Kidney (tissue), 14 donors: Measurements from ENCODE around the gene ANXA8. TPM values are rescaled to one million over a fixed set of nuclear protein-coding genes. Genes with fewer than 3 reads are reported as not detected.

Experiments
- DNase-seq, 5 donors: peaks; one replicate each; pipeline ENCODE4 v3.0.0-alpha.2; 2013 to 2020
- FAIRE-seq: peaks from 2 replicates; lab custom pipeline; 2012; peaks lifted over from hg19 to GRCh38; lab: Jason Lieb, UNC
- H3K27ac ChIP-seq, 2 donors: one replicate each; pipeline ENCODE4 v1.7.0; 2013; ENCODE audit warnings: low read depth in 2 of 2, low read length in 2 of 2, inconsistent platforms in 1 of 2
- H3K27me3 ChIP-seq: one replicate; pipeline ENCODE4 v1.7.1; 2013; ENCODE audit warnings: low read length, inconsistent platforms; ENCODE audit not compliant: control insufficient read depth, insufficient read depth
- H3K36me3 ChIP-seq, 3 donors: one replicate each; pipeline versions ENCODE4 v1.7.0 to v1.7.1; 2013; ENCODE audit warnings: low read length in 3 of 3, control low read depth in 1 of 3, inconsistent platforms in 1 of 3; ENCODE audit not compliant: insufficient read depth in 3 of 3, control insufficient read depth in 2 of 3
- H3K4me1 ChIP-seq, 3 donors: one replicate each; pipeline versions ENCODE4 v1.7.0 to v1.7.1; 2013; ENCODE audit warnings: low read length in 3 of 3, inconsistent platforms in 1 of 3, low read depth in 1 of 3; ENCODE audit not compliant: control insufficient read depth in 2 of 3, insufficient read depth in 2 of 3
- H3K4me3 ChIP-seq, 3 donors: one replicate each; pipeline versions ENCODE4 v1.7.0 to v1.8.1; 2013; ENCODE audit warnings: low read length in 3 of 3, control low read depth in 1 of 3, inconsistent platforms in 1 of 3
- H3K9ac ChIP-seq, 3 donors: one replicate each; pipeline versions ENCODE4 v1.7.0 to v1.7.1; 2013; ENCODE audit warnings: low read length in 3 of 3, control low read depth in 1 of 3, inconsistent platforms in 1 of 3
- H3K9me3 ChIP-seq, 3 donors: one replicate each; pipeline versions ENCODE4 v1.7.0 to v1.7.1; 2013; ENCODE audit warnings: low read length in 3 of 3, control low read depth in 1 of 3, inconsistent platforms in 1 of 3; ENCODE audit not compliant: control insufficient read depth in 2 of 3, insufficient read depth in 1 of 3
- intact Hi-C: fragments of 100-400 bp; cut with DNase I; formaldehyde crosslinking; loops from one replicate; pipeline ENCODE4 v1.11.1; 2022
- polyA plus RNA-seq: library from polyadenylated mRNA; stranded (reverse); fragments of 350-450 nt; fragmentation: Illumina TruSeq; extraction: RNeasy Lipid Tissue Mini Kit (QIAGEN cat#74804); gene quantifications from one replicate; pipeline ENCODE4 v1.2.3, GENCODE V29; 2014; ENCODE audit warnings: low read depth, low replicate concordance; ENCODE audit not compliant: insufficient read depth
- total RNA-seq: library from RNA; stranded (reverse); fragmentation: NEBNext Ultra II Directional; extraction: Animal tissue kit (Norgen Biotek cat#: 25700); gene quantifications from one replicate; pipeline ENCODE4 v1.2.1, GENCODE V29; 2021
- TF ChIP-seq, protein P1 (sequence below): IDR thresholded peaks from 3 replicates; pipeline ENCODE4 v1.5.1; 2012; ENCODE audit warnings: mild to moderate bottlenecking, moderate library complexity, borderline replicate concordance; ENCODE audit not compliant: insufficient read depth; ENCODE audit errors: extremely low read depth
- donor health status: control.
- donor health status: control.
- donor health status: control.
- donor health status: control.
- donor health status: control.
- donor health status: DM: yes; HTN: yes; CAD: no.
- donor health status: Normal renal cell carcinoma (clear cell type).

Gene ANXA8
- total and polyA plus RNA-seq, 2 donors from 2014 or later = 0.16 TPM; not detected in 1

GRCh38 chr10:47454008-47454779, 29.7 kb downstream of the ANXA8 start:
- Histone ChIP-seq H3K27ac (no peak overlapping the region), H3K27me3 (no peaks in the 10 kb centered on the region), H3K9me3 (no peaks in the 10 kb centered on the region), H3K4me1 (peaks cover 0 to 2% (median 0%) of the 10 kb centered on the region in 3 donors), H3K4me3 (no peak overlapping the region), H3K36me3 (no peaks in the 10 kb centered on the region), H3K9ac (no peak overlapping the region)
- DNase-seq (peak in 2 of 5 donors; percentile 16 to 38), FAIRE-seq (no peak)
- intact Hi-C loops = no loop called here
- TF ChIP-seq, protein P1, sequence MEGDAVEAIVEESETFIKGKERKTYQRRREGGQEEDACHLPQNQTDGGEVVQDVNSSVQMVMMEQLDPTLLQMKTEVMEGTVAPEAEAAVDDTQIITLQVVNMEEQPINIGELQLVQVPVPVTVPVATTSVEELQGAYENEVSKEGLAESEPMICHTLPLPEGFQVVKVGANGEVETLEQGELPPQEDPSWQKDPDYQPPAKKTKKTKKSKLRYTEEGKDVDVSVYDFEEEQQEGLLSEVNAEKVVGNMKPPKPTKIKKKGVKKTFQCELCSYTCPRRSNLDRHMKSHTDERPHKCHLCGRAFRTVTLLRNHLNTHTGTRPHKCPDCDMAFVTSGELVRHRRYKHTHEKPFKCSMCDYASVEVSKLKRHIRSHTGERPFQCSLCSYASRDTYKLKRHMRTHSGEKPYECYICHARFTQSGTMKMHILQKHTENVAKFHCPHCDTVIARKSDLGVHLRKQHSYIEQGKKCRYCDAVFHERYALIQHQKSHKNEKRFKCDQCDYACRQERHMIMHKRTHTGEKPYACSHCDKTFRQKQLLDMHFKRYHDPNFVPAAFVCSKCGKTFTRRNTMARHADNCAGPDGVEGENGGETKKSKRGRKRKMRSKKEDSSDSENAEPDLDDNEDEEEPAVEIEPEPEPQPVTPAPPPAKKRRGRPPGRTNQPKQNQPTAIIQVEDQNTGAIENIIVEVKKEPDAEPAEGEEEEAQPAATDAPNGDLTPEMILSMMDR = no peak

- FAIRE-seq = no peak
- no peak overlapping the region for H3K9ac ChIP-seq
- peak in 1 of 5 donors; percentile 7 for DNase-seq
- TF ChIP-seq, protein P1 = no peak
- H3K9me3 ChIP-seq = no peaks in the 10 kb centered on the region
- H3K4me1 ChIP-seq = peaks cover 0 to 2% (median 0%) of the 10 kb centered on the region in 3 donors
- no peaks in the 10 kb centered on the region for H3K27me3 ChIP-seq
- H3K27ac ChIP-seq = no peak overlapping the region
- intact Hi-C loops = no loop called here
- H3K36me3 ChIP-seq = no peaks in the 10 kb centered on the region
- no peak overlapping the region for H3K4me3 ChIP-seq
These were observed 30.5 kb downstream of the ANXA8 start for GRCh38 chr10:47453141-47454007.

GRCh38 chr10:47452495-47453140, 31.3 kb downstream of the ANXA8 start:
- Histone ChIP-seq H3K9ac (no peak overlapping the region), H3K4me1 (peaks cover 0 to 2% (median 0%) of the 10 kb centered on the region in 3 donors), H3K4me3 (no peak overlapping the region), H3K27ac (no peak overlapping the region), H3K36me3 (no peaks in the 10 kb centered on the region), H3K27me3 (no peaks in the 10 kb centered on the region), H3K9me3 (no peaks in the 10 kb centered on the region)
- no peak for FAIRE-seq
- intact Hi-C loops = no loop called here
- TF ChIP-seq, protein P1 = no peak
- peak in 2 of 5 donors; percentile 32 to 67 for DNase-seq
